ENCODE measurements around the gene ASCC1. TPM values are rescaled to one million over a fixed set of nuclear protein-coding genes. Genes with fewer than 3 reads are reported as not detected.

Gene ASCC1
- total and polyA plus RNA-seq, 2 of the 13 experiments (the other 11 are each of a cell fraction or from before 2014, with no cell fraction given): 21.6 to 30.1 TPM

DNA sequence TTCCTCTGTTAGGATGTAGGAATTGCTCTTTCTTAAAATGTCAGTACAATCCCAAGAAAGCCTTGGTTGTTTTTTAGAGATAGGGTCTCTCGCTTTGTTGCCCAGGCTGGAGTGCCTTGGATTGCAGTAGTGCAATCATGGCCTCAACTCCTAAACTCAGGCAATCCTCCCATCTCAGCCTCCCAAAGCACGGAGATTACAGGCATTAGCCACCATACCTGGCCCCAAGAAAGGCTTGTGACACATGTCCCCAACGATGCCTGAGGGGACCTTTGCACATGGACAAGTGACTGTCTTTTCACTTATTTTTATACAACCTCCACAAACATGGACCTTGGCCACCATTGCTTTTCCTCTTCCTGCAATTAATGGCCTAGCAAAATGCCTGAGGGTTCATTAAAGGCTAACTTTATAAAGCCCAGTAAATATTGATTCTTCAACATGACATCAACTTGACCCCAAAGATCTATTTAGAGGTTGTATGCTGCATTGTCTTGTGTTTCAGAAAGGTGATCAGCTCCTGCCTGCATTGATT, 117.7 kb downstream of the ASCC1 start (continued):
- TF ChIP-seq, protein P1, sequence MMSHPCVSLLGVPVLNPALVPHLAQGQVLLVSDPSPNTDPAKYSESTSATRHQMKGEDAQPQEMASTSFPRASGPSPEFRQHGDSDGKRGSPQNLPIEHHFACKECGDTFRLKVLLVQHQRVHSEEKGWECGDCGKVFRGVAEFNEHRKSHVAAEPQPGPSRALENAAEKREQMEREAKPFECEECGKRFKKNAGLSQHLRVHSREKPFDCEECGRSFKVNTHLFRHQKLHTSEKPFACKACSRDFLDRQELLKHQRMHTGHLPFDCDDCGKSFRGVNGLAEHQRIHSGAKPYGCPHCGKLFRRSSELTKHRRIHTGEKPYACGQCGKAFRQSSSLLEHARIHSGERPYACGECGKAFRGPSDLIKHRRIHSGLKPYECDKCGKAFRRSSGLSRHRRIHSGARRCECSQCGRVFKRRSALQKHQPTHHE (CRISPR knock-in tag; IDR thresholded peaks at IDR 0.05; ENCODE audit: borderline replicate concordance): no peak
- TF ChIP-seq POLR2AphosphoS5 (IDR thresholded peaks at IDR 0.05; ENCODE audit: low read depth, low read length) (no peak), ZNF782 (CRISPR knock-in tag; IDR thresholded peaks at IDR 0.05; ENCODE audit: borderline replicate concordance) (no peak), PLRG1 (conservative IDR thresholded peaks at IDR 0.05) (no peak), NFE2L1 (CRISPR knock-in tag; IDR thresholded peaks at IDR 0.05; ENCODE audit: borderline replicate concordance) (no peak), RAD51 (IDR thresholded peaks at IDR 0.05; ENCODE audit: borderline replicate concordance) (no peak), ZNF788 (CRISPR knock-in tag; IDR thresholded peaks at IDR 0.05; ENCODE audit: borderline replicate concordance) (peak; percentile 33; the same call in 1 of the 2 replicates), PAX8 (CRISPR knock-in tag; IDR thresholded peaks at IDR 0.05; ENCODE audit: borderline replicate concordance) (no peak), ZNF235 (CRISPR knock-in tag; IDR thresholded peaks at IDR 0.05; ENCODE audit: borderline replicate concordance) (no peak), NCOA2 (CRISPR knock-in tag; IDR thresholded peaks at IDR 0.05) (peak; percentile 96), ETV5 (CRISPR knock-in tag; IDR thresholded peaks at IDR 0.05; ENCODE audit: borderline replicate concordance) (peak; percentile 93; the same call in 1 of the 2 replicates), CBX5 (CRISPR knock-in tag; IDR thresholded peaks at IDR 0.05; ENCODE audit: borderline replicate concordance) (no peak), KDM3A (CRISPR knock-in tag; IDR thresholded peaks at IDR 0.05; ENCODE audit: low read depth) (no peak), MXI1 (IDR thresholded peaks at IDR 0.05; ENCODE audit: borderline replicate concordance, low read depth, low read length) (peak; percentile 48; the same call in 1 of the 3 replicates), ZNF34 (CRISPR knock-in tag; IDR thresholded peaks at IDR 0.05; ENCODE audit: borderline replicate concordance) (no peak), MAFK (conservative IDR thresholded peaks at IDR 0.05 in 1 of 2, IDR thresholded peaks at IDR 0.05 in 1 of 2; ENCODE audit: low read length in 2 of 2) (no peak), ZNF205 (CRISPR knock-in tag; IDR thresholded peaks at IDR 0.05) (peak; percentile 65; the same call in 1 of the 2 replicates)
- TF ChIP-seq, protein P2, sequence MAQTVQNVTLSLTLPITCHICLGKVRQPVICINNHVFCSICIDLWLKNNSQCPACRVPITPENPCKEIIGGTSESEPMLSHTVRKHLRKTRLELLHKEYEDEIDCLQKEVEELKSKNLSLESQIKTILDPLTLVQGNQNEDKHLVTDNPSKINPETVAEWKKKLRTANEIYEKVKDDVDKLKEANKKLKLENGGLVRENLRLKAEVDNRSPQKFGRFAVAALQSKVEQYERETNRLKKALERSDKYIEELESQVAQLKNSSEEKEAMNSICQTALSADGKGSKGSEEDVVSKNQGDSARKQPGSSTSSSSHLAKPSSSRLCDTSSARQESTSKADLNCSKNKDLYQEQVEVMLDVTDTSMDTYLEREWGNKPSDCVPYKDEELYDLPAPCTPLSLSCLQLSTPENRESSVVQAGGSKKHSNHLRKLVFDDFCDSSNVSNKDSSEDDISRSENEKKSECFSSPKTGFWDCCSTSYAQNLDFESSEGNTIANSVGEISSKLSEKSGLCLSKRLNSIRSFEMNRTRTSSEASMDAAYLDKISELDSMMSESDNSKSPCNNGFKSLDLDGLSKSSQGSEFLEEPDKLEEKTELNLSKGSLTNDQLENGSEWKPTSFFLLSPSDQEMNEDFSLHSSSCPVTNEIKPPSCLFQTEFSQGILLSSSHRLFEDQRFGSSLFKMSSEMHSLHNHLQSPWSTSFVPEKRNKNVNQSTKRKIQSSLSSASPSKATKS (CRISPR knock-in tag; IDR thresholded peaks at IDR 0.05): 0 out of 2 replicates have a peak, but pooled peaks have one; percentile 17
- TF ChIP-seq, protein P3, sequence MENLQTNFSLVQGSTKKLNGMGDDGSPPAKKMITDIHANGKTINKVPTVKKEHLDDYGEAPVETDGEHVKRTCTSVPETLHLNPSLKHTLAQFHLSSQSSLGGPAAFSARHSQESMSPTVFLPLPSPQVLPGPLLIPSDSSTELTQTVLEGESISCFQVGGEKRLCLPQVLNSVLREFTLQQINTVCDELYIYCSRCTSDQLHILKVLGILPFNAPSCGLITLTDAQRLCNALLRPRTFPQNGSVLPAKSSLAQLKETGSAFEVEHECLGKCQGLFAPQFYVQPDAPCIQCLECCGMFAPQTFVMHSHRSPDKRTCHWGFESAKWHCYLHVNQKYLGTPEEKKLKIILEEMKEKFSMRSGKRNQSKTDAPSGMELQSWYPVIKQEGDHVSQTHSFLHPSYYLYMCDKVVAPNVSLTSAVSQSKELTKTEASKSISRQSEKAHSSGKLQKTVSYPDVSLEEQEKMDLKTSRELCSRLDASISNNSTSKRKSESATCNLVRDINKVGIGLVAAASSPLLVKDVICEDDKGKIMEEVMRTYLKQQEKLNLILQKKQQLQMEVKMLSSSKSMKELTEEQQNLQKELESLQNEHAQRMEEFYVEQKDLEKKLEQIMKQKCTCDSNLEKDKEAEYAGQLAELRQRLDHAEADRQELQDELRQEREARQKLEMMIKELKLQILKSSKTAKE (CRISPR knock-in tag; IDR thresholded peaks at IDR 0.05; ENCODE audit: borderline replicate concordance): peak; percentile 95
- TF ChIP-seq, protein P4, sequence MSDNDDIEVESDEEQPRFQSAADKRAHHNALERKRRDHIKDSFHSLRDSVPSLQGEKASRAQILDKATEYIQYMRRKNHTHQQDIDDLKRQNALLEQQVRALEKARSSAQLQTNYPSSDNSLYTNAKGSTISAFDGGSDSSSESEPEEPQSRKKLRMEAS (IDR thresholded peaks at IDR 0.05): peak; percentile 82
- TF ChIP-seq, protein P5, sequence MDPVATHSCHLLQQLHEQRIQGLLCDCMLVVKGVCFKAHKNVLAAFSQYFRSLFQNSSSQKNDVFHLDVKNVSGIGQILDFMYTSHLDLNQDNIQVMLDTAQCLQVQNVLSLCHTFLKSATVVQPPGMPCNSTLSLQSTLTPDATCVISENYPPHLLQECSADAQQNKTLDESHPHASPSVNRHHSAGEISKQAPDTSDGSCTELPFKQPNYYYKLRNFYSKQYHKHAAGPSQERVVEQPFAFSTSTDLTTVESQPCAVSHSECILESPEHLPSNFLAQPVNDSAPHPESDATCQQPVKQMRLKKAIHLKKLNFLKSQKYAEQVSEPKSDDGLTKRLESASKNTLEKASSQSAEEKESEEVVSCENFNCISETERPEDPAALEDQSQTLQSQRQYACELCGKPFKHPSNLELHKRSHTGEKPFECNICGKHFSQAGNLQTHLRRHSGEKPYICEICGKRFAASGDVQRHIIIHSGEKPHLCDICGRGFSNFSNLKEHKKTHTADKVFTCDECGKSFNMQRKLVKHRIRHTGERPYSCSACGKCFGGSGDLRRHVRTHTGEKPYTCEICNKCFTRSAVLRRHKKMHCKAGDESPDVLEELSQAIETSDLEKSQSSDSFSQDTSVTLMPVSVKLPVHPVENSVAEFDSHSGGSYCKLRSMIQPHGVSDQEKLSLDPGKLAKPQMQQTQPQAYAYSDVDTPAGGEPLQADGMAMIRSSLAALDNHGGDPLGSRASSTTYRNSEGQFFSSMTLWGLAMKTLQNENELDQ (CRISPR knock-in tag; IDR thresholded peaks at IDR 0.05; ENCODE audit: borderline replicate concordance): no peak
- TF ChIP-seq, protein P6, sequence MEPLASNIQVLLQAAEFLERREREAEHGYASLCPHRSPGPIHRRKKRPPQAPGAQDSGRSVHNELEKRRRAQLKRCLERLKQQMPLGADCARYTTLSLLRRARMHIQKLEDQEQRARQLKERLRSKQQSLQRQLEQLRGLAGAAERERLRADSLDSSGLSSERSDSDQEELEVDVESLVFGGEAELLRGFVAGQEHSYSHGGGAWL (CRISPR knock-in tag; IDR thresholded peaks at IDR 0.05): no peak

All from HepG2 (cell line).